KOPT-K1 (cell line): ENCODE results near the gene RMI1.
"Not testable (repeated sequence)": the region's sequence is repeated elsewhere in the genome, so short reads cannot be mapped to it uniquely, and the experiment has no call there.

Experiments used
- H3K27ac ChIP-seq: fragments of 200-600 bp; sonication (generic); 2 replicates; pipeline ENCODE4 v1.5.1; 2016; ENCODE audit warnings: antibody characterized with exemption, mild to moderate bottlenecking, low read depth, low read length; ENCODE audit not compliant: poor library complexity, severe bottlenecking
- H3K36me3 ChIP-seq: fragments of 200-600 bp; sonication (generic); 2 replicates; pipeline ENCODE4 v1.5.1; 2017; ENCODE audit warnings: antibody characterized with exemption, mild to moderate bottlenecking, low read length, moderate library complexity; ENCODE audit not compliant: insufficient read depth
- H3K9me3 ChIP-seq: fragments of 200-600 bp; sonication (generic); 2 replicates; pipeline ENCODE4 v1.5.1; 2017; ENCODE audit warnings: antibody characterized with exemption, low read length, mild to moderate bottlenecking; ENCODE audit not compliant: insufficient read depth, poor library complexity, severe bottlenecking

RMI1 gene

GRCh38 chr9:84024041-84024575 lies 43.5 kb downstream of the RMI1 start:
- Histone ChIP-seq H3K27ac (no peak overlapping the region), H3K36me3 (no peaks in the 10 kb centered on the region), H3K9me3 (no peaks in the 10 kb centered on the region)

- no peaks in the 10 kb centered on the region for H3K9me3 ChIP-seq
- H3K27ac ChIP-seq: no peak overlapping the region
- H3K36me3 ChIP-seq: no peaks in the 10 kb centered on the region
Measured at GRCh38 chr9:84027201-84027600, 46.6 kb downstream of the RMI1 start.

- Histone ChIP-seq H3K9me3 (no peaks in the 10 kb centered on the region), H3K36me3 (no peaks in the 10 kb centered on the region), H3K27ac (no peak overlapping the region)
Measured at GRCh38 chr9:84031534-84031933, 50.9 kb downstream of the RMI1 start.

GRCh38 chr9:84041857-84042256 lies 61.3 kb downstream of the RMI1 start:
- H3K9me3 ChIP-seq: not testable (repeated sequence)

GRCh38 chr9:84045481-84046097 lies 65.0 kb downstream of the RMI1 start:
- Histone ChIP-seq H3K36me3 (no peaks in the 10 kb centered on the region), H3K27ac (no peak overlapping the region), H3K9me3 (no peaks in the 10 kb centered on the region)

More at GRCh38 chr9:84041857-84042256, 61.3 kb downstream of the RMI1 start:
- H3K36me3 ChIP-seq, H3K27ac ChIP-seq: not testable (repeated sequence)
